Heart left ventricle (tissue), 13 donors: ENCODE measurements around the gene ZNF618.

Experiments used
- CTCF ChIP-seq, 12 donors: fragments of 200-600 bp; sonication (generic) in 4 of 12; IDR thresholded peaks; one replicate each; pipeline versions ENCODE4 v1.5.0 to v1.8.0; 2018 to 2022; ENCODE audit warnings: antibody characterized with exemption in 12 of 12, mild to moderate bottlenecking in 5 of 12
- POLR2A ChIP-seq, 2 donors: fragments of 450-650 bp; IDR thresholded peaks; one replicate each; pipeline ENCODE4 v1.6.1; 2017; ENCODE audit warnings: antibody characterized with exemption in 2 of 2, mild to moderate bottlenecking in 2 of 2, moderate library complexity in 2 of 2
- donor health status: ischemic (EF 13 %, LVEDD 7.1; RV severe dilation, severe dysfunction).
- donor health status: DM: no; HTN: yes; CAD: no.
- donor health status: DM: no; HTN: no; CAD: no.
- donor health status: ischemic (EF 25% LVEDD 6.9; RV normal size, moderate dysfunction).
- donor health status: ischemic (EF 25% LVEDD 5.7; RV mildly dilated, moderate dysfunction).
- donor health status: ischemic (EF 35%, LVEDD 5.7; RV mildly dilated, moderate dysfunction).
- donor health status: nonischemic (EF 11% LVEDD 7.7; RV severe dilation, severe dysfunction).
- donor health status: DM: yes; HTN: yes; CAD: no.
- donor health status: PGD.
- donor health status: ischemic (EF 29% LVEDD 5.4; RV normal size, mild dysfunction).
- donor health status: nonischemic (EF 23%, LVEDD 6.1; RV moderate dilation, normal function).

DNA sequence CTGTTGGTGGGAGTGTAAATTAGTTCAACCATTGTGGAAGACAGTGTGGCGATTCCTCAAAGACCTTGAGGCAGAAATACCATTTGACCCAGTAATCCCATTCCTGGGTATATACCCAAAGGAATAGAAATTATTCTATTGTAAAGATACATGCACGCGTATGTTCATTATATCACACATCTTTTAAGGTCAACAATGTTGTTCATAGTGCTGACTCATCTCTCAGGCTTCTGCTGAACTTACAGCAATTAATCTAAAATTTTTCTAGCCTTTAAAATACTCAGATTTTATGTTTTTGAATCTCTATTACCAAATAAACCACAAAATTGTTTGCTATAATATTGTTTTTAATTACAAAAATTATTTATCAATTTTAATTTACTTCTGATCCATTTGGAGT lies 38.8 kb upstream of the ZNF618 start:
- no peak for TF ChIP-seq CTCF (IDR thresholded peaks at IDR 0.05)
- TF ChIP-seq POLR2A (IDR thresholded peaks at IDR 0.05) = no peak
